Fibroblast of pulmonary artery (primary cell): ENCODE measurements around the gene RNASEH2C.
A peak's percentile ranks its signal among the peaks of the same experiment; 100 is the strongest.
"Not testable (repeated sequence)": the region's sequence is repeated elsewhere in the genome, so short reads cannot be mapped to it uniquely, and the experiment has no call there.

Experiments
- DNase-seq: peaks from one replicate; pipeline ENCODE4 v3.0.0-alpha.2; 2010; ENCODE audit warnings: low read depth
- H3K4me3 ChIP-seq: replicated peaks from 2 replicates; pipeline ENCODE4 v1.5.1; 2011; ENCODE audit warnings: low read depth, mild to moderate bottlenecking, control low read depth, low read length, moderate library complexity
- CTCF ChIP-seq: IDR thresholded peaks from 2 replicates; pipeline ENCODE4 v1.5.1; 2011; ENCODE audit warnings: mild to moderate bottlenecking, control low read depth, low read length, inconsistent platforms; ENCODE audit errors: missing control alignments

The RNASEH2C gene

GRCh38 chr11:65701686-65702085, 18.9 kb downstream of the RNASEH2C start:
- no peak for TF ChIP-seq CTCF
- DNase-seq: no peak
- no peak overlapping the region for H3K4me3 ChIP-seq

GRCh38 chr11:65700399-65700798, 20.2 kb downstream of the RNASEH2C start:
- TF ChIP-seq CTCF: no peak
- no peak overlapping the region for H3K4me3 ChIP-seq
- no peak for DNase-seq

- no peak overlapping the region for H3K4me3 ChIP-seq
- TF ChIP-seq CTCF: no peak
These were observed 21.3 kb downstream of the RNASEH2C start for GRCh38 chr11:65699306-65699705.

GRCh38 chr11:65698205-65698604, 22.4 kb downstream of the RNASEH2C start:
- TF ChIP-seq CTCF: no peak
- no peak overlapping the region for H3K4me3 ChIP-seq

More at GRCh38 chr11:65699306-65699705, 21.3 kb downstream of the RNASEH2C start:
- DNase-seq: no peak

GRCh38 chr11:65696802-65697552, 23.6 kb downstream of the RNASEH2C start:
- no peak for DNase-seq
- no peak for TF ChIP-seq CTCF
- no peak overlapping the region for H3K4me3 ChIP-seq

More at GRCh38 chr11:65698205-65698604, 22.4 kb downstream of the RNASEH2C start:
- DNase-seq: peak; percentile 64

GRCh38 chr11:65695459-65696241, 24.9 kb downstream of the RNASEH2C start:
- H3K4me3 ChIP-seq: no peak overlapping the region
- no peak for TF ChIP-seq CTCF
- DNase-seq: peak; percentile 80

- DNase-seq: no peak
- TF ChIP-seq CTCF: no peak
- H3K4me3 ChIP-seq: no peak overlapping the region
These were observed 28.2 kb downstream of the RNASEH2C start for GRCh38 chr11:65692367-65692766.

GRCh38 chr11:65691847-65692246, 28.8 kb downstream of the RNASEH2C start:
- H3K4me3 ChIP-seq, DNase-seq: not testable (repeated sequence)
